Karpas-422 (cell line): ENCODE data around the gene TTC34. TPM values are rescaled to one million over a fixed set of nuclear protein-coding genes. Genes with fewer than 3 reads are reported as not detected.
A peak's percentile ranks its signal among the peaks of the same experiment; 100 is the strongest.

Experiments
- DNase-seq: peaks from one replicate; pipeline ENCODE4 v3.0.0-alpha.2; 2015
- H2AFZ ChIP-seq: fragments of 200-600 bp; sonication (generic); 2 replicates; pipeline ENCODE4 v1.6.1; 2014; ENCODE audit warnings: antibody characterized with exemption, low read length, mixed read lengths
- H3K27ac ChIP-seq: fragments of 200-600 bp; sonication (generic); 2 replicates; pipeline ENCODE4 v1.5.1; 2014; ENCODE audit warnings: mild to moderate bottlenecking, low read length, moderate library complexity
- H3K27me3 ChIP-seq: fragments of 200-600 bp; sonication (generic); 2 replicates; pipeline ENCODE4 v1.6.1; 2014; ENCODE audit warnings: low read length, mixed read lengths
- H3K36me3 ChIP-seq: fragments of 200-600 bp; sonication (generic); 2 replicates; pipeline ENCODE4 v1.6.1; 2014; ENCODE audit warnings: low read length, mixed read lengths; ENCODE audit not compliant: insufficient read depth
- H3K4me1 ChIP-seq: fragments of 200-600 bp; sonication (generic); 2 replicates; pipeline ENCODE4 v1.6.1; 2014; ENCODE audit warnings: mild to moderate bottlenecking, low read length, mixed read lengths
- H3K4me2 ChIP-seq: fragments of 200-600 bp; sonication (generic); 2 replicates; pipeline ENCODE4 v1.6.1; 2014; ENCODE audit warnings: low read length, low read depth, mild to moderate bottlenecking; ENCODE audit not compliant: poor library complexity, severe bottlenecking
- H3K4me3 ChIP-seq: fragments of 200-600 bp; sonication (generic); 2 replicates; pipeline ENCODE4 v1.5.1; 2014; ENCODE audit warnings: mild to moderate bottlenecking, antibody characterized with exemption, low read length, mixed read lengths
- H3K79me2 ChIP-seq: fragments of 200-600 bp; sonication (generic); 2 replicates; pipeline ENCODE4 v1.6.1; 2014; ENCODE audit warnings: mild to moderate bottlenecking, low read length, mixed read lengths
- H3K9ac ChIP-seq: fragments of 200-600 bp; sonication (generic); 2 replicates; pipeline ENCODE4 v1.6.0; 2014; ENCODE audit warnings: low read length
- H3K9me2 ChIP-seq: fragments of 200-600 bp; sonication (generic), shearing (Covaris generic); replicated peaks from 2 replicates; pipeline ENCODE4 v1.6.0; 2014; ENCODE audit warnings: mild to moderate bottlenecking, low read length, moderate library complexity; ENCODE audit not compliant: insufficient read depth
- H3K9me3 ChIP-seq: fragments of 300-700, 200-600 bp; sonication (generic); 2 replicates; pipeline ENCODE4 v1.6.1; 2014; ENCODE audit warnings: low read length, mixed read lengths
- H4K20me1 ChIP-seq: fragments of 200-600 bp; sonication (generic); 2 replicates; pipeline ENCODE4 v1.6.1; 2014; ENCODE audit warnings: mild to moderate bottlenecking, antibody characterized with exemption, low read length, low read depth; ENCODE audit not compliant: insufficient read depth
- total RNA-seq: library from RNA; depleted of rRNA; stranded (reverse); fragments of >200 nt; shearing (Covaris generic); gene quantifications from 2 replicates; pipeline ENCODE4 v1.2.3, GENCODE V29; 2014; ENCODE audit warnings: low replicate concordance; rRNA removed

Gene TTC34, protein sequence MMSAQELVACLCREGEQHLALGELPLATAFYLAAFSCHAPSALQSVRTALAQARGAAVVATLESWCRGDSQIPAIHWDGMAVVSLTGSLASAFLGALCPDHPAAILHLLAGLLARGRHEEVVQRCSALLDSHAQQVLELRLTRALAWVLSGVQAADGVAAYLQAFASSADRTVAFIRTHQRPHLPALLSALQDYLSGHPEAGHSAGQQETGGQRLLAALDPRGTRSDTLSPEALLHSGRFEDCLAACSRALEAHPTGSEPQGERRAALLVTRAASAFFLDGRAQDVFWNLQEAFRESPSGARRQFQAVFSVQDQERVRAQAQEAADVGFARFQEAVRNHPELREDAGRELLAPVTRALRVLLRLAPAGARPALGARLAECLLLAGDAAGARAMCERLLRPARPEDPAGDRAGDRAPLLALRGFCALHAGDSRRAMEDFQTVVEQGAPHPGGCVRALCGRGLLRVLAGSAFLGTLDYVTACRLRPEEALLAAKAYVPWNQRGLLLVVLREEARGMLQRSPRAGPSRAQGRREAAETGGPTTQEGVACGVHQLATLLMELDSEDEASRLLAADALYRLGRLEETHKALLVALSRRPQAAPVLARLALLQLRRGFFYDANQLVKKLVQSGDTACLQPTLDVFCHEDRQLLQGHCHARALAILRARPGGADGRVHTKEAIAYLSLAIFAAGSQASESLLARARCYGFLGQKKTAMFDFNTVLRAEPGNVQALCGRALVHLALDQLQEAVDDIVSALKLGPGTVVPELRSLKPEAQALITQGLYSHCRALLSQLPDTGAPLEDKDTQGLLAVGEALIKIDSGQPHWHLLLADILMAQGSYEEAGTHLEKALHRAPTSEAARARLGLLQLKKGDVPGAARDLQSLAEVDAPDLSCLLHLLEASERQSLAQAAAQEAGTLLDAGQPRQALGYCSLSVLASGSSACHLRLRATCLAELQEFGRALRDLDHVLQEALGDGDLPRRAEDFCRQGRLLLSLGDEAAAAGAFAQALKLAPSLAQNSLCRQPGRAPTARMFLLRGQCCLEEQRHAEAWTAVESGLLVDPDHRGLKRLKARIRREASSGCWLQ
- total RNA-seq = 0.32 and 1.0 TPM in 2 replicates

DNA sequence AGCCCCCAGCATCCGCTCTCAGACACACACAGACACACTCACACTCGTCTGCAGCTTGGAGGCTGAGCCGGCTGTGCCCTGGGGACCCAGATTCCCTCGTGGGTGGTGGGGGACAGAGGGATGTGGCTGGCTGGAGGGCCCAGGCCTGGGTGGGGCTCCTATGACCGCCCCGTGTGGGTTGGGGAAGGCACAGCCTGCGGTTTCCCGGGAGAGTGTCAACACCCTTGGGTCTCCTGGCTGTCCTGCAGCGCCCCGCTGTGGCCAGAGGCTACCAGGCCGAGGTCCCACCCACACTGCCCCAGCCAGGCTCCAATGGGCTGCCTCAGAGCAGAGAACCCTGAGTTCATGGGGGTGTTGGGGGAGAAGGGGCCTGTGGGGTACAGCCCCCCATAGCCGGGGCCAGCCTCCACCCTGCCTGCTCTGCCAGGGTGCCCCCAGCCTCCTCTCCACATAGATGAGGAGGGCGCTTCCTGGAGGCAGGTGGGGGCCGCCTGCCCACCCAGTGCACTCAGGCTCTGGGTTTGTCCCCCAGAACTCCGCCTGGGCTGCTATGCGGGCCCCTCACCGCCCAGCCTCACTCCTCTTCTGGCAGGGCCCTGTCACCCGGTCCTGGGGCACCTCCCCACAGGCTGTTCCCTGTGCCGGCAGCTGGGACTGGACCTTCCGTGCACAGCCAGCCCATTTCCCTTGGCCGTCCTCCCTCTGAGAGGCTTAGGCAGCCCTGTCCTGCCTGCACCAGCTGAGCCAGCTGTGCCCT is at the start of gene TTC34:
TTC34 (minus strand) TSS at position 159 of the 757 bp plus-strand sequence. CDS start 866 bp downstream, outside the sequence.
- peak; percentile 85 for DNase-seq
- no peaks in the 10 kb centered on the region for H3K9me2 ChIP-seq
- no peaks in the 10 kb centered on the region for H3K27me3 ChIP-seq

DNA sequence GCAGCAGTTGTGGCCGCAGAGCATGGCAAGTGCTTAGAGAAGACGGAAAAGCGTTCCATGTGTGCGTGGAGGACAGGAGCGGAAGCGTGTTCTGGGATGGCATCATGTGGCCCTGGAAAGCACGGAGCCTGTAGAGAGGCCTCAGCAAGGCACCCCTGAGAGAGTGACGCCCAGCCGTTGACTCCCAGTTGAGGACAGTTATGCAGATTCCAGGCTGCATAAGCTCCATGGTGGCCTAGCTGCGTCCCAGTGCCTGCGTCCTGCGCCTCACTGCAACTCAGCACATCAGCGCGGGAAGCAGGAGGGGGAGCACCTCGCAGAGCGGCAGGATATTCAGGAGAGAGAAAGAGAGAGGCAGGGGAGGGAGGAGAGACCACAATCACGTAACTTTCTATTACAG is 49.0 kb upstream of the TTC34 start:
- H3K36me3 ChIP-seq = no peaks in the 10 kb centered on the region
- H3K9ac ChIP-seq = no peak overlapping the region
- no peaks in the 10 kb centered on the region for H3K9me2 ChIP-seq
- H3K4me3 ChIP-seq = no peak overlapping the region
- no peak for DNase-seq
- H4K20me1 ChIP-seq = no peaks in the 10 kb centered on the region
- H3K9me3 ChIP-seq = no peaks in the 10 kb centered on the region
- no peak overlapping the region for H3K27ac ChIP-seq
- no peaks in the 10 kb centered on the region for H3K4me1 ChIP-seq
- no peaks in the 10 kb centered on the region for H3K27me3 ChIP-seq
- no peaks in the 10 kb centered on the region for H3K79me2 ChIP-seq
- H2AFZ ChIP-seq = no peak overlapping the region
- no peak overlapping the region for H3K4me2 ChIP-seq

More for the DNA sequence above, at the start of gene TTC34:
- Histone ChIP-seq H3K9ac (no peak within 1 kb of the TSS), H3K27ac (no peak within 1 kb of the TSS), H2AFZ (no peak within 1 kb of the TSS), H3K36me3 (no peaks in the 10 kb centered on the region), H3K4me2 (no peak within 1 kb of the TSS), H4K20me1 (no peaks in the 10 kb centered on the region), H3K4me1 (no peaks in the 10 kb centered on the region), H3K79me2 (no peaks in the 10 kb centered on the region), H3K9me3 (no peaks in the 10 kb centered on the region), H3K4me3 (no peak within 1 kb of the TSS)

DNA sequence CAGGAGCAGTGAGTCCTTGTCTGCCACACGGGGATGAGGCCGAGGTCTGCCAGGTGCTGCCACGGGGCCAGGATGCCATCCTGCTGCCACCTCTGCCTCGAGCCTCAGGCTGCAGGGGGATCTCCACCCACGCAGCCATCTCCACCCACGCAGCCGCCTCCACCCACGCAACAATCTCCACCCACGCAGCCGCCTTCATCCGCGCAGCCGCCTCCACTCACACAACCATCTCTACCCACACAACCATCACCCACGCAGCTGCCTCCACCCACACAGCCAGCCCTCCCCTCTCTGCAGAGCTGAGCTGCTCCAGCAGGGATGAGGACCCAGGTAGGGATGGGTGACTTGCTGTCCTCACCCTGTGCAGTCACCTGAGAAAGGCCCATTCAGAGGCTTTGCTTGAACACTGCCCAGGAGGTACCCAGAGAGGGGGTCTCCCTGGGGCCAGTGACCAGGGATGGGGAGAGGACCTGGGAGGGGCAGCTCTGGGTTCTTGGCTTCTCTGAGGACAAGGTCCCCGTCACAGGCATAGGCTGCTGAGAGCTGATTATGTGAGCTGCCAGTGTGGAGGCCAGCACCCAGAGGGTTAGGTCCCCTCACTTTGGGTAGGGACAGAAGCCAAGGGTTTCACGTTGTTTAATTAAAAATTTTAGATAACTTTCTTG is 46.6 kb upstream of the TTC34 start:
- H3K4me1 ChIP-seq = no peaks in the 10 kb centered on the region
- no peaks in the 10 kb centered on the region for H4K20me1 ChIP-seq
- no peak overlapping the region for H3K4me3 ChIP-seq
- no peak for DNase-seq
- no peak overlapping the region for H3K4me2 ChIP-seq
- no peaks in the 10 kb centered on the region for H3K36me3 ChIP-seq
- no peaks in the 10 kb centered on the region for H3K79me2 ChIP-seq
- H3K9me3 ChIP-seq = no peaks in the 10 kb centered on the region
- no peak overlapping the region for H3K27ac ChIP-seq
- H2AFZ ChIP-seq = no peak overlapping the region
- H3K27me3 ChIP-seq = no peaks in the 10 kb centered on the region
- H3K9me2 ChIP-seq = no peaks in the 10 kb centered on the region
- H3K9ac ChIP-seq = no peak overlapping the region

DNA sequence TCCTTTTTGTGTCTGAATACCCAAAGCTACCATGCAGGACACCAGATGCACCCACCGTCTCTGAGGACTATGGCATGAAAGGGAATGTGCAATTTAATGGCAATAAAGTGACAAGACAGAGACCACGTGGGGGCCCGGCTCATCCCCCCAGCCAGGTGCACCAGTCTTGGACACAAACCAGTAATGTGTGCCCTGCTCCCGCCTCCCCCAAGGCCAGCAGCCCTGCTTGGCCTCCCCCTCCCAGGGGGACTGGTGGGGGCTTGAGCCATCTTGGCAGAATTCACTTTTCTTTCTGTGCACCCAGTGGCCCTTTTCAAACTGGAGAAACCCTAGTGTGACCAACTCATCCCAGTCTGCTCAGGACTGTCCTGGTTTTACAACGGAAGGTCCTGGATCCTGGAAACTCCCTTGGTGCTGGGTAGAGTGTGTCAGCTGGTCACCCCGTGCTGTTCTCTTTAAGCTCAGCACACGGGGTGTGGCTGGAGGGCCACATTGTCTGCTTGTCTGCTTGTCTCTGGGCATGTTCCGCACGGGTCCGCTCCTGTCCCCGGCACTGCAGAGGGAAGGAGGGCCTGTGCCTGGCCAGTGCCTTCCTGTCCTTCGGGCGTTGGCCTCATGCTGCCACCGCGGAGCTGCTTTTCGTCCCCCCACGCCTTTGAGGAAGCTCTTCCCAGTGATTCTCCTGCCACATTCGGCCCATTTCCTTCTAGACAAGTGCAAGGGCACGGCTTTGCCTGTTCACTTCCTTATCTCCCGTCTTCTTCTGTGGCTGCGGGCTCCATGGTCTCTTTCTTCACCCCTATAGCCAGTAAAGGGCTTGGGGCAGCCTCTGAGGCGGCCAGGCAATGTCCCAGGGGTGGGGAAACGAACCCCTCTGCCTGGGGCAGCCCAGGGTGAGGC is 45.8 kb upstream of the TTC34 start:
- DNase-seq = no peak
- H2AFZ ChIP-seq = no peak overlapping the region
- H3K27ac ChIP-seq = no peak overlapping the region
- no peak overlapping the region for H3K4me2 ChIP-seq
- H3K79me2 ChIP-seq = no peaks in the 10 kb centered on the region
- H3K4me1 ChIP-seq = no peaks in the 10 kb centered on the region
- H4K20me1 ChIP-seq = no peaks in the 10 kb centered on the region
- no peaks in the 10 kb centered on the region for H3K36me3 ChIP-seq
- no peak overlapping the region for H3K9ac ChIP-seq
- H3K27me3 ChIP-seq = no peaks in the 10 kb centered on the region
- H3K4me3 ChIP-seq = no peak overlapping the region
- no peaks in the 10 kb centered on the region for H3K9me2 ChIP-seq
- H3K9me3 ChIP-seq = no peaks in the 10 kb centered on the region

DNA sequence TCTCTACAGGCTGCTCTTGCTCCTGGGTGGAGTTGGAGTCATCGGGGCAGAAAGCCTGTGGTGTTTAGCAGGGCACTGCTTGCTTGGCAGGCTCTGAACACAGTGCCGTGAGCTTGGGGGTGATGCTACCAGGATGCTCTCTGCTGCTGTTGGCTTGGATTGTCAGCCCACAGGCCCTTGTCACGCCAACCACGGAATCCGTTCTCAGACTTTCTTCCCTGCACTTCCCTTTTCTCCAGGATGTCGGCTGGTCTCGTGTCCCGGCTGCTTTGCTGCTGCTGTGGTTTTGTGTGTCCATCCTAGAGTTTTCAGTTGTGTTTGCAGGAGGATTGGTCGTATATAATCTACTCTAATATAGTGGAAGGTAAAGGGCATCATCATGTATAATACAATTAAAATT is 44.4 kb upstream of the TTC34 start:
- H3K27me3 ChIP-seq = no peaks in the 10 kb centered on the region
- H3K79me2 ChIP-seq = no peaks in the 10 kb centered on the region
- no peaks in the 10 kb centered on the region for H3K4me1 ChIP-seq
- no peak overlapping the region for H2AFZ ChIP-seq
- no peak overlapping the region for H3K4me3 ChIP-seq
- no peak for DNase-seq
- H3K9me2 ChIP-seq = no peaks in the 10 kb centered on the region
- H3K9ac ChIP-seq = no peak overlapping the region
- no peaks in the 10 kb centered on the region for H3K9me3 ChIP-seq
- no peaks in the 10 kb centered on the region for H3K36me3 ChIP-seq
- H3K27ac ChIP-seq = no peak overlapping the region
- no peaks in the 10 kb centered on the region for H4K20me1 ChIP-seq
- no peak overlapping the region for H3K4me2 ChIP-seq

DNA sequence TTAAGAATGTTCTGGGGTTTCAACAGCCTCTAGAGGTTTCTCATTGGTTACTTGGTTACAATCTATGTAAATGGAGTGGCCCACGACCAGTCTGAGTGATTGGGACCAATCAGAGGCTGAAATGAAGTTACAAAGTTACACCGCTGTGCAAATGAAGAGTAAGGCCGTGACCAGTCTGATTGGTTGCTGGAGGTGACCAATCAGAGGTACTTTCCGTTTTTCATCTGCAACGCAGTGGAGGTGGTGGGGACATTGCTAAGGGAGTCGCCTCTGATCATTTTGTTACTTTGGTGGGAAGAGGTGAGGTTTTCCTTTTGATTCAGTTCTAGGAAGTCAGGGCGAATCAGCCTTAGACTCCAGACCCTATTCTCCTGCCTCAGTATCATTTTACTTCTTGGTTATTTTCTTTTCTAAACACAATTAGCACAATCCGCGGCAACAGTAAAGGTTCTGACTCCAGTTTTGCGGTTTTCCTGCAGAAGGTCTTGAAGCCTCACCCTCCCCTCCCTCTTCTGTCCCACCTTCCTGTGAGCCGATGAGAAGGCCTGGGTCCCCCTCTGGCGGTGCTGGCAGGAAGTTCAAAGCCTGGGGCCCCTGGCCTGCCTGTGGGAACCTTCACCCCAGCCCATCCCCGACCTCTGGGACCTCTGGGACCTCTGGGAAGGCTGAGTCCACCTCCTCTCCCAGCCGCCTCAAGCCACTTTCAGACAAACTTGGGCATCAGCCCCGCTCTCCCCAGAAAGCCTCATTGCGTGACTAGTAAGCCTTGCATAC is 38.7 kb upstream of the TTC34 start:
- no peak overlapping the region for H3K9ac ChIP-seq

More for the DNA sequence above, 38.7 kb upstream of the TTC34 start:
- Histone ChIP-seq H3K36me3 (no peaks in the 10 kb centered on the region), H3K9me3 (no peaks in the 10 kb centered on the region), H3K79me2 (no peaks in the 10 kb centered on the region), H3K9me2 (no peaks in the 10 kb centered on the region), H3K4me2 (no peak overlapping the region), H2AFZ (no peak overlapping the region), H3K4me3 (no peak overlapping the region), H3K27ac (no peak overlapping the region), H4K20me1 (no peaks in the 10 kb centered on the region), H3K27me3 (peaks cover 4% of the 10 kb centered on the region; the same call in 1 of the 2 replicates), H3K4me1 (no peaks in the 10 kb centered on the region)
- no peak for DNase-seq
